Measurements from ENCODE around the gene CYB5R3.
"Not testable (repeated sequence)": the region's sequence is repeated elsewhere in the genome, so short reads cannot be mapped to it uniquely, and the experiment has no call there.

The CYB5R3 gene

GRCh38 chr22:42585096-42585495, 64.1 kb downstream of the CYB5R3 start:
- no peak overlapping the region for H3K4me3 ChIP-seq (ENCODE audit: insufficient read depth, low read depth, low read length, poor library complexity, severe bottlenecking)
- peaks cover 5% of the 10 kb centered on the region for H3K4me1 ChIP-seq (ENCODE audit: control insufficient read depth, insufficient read depth, low read length, poor library complexity, severe bottlenecking)
- no peaks in the 10 kb centered on the region for H3K9me3 ChIP-seq (ENCODE audit: control insufficient read depth, low read length)
- DNase-seq: no peak
- peaks cover 56% of the 10 kb centered on the region for H3K36me3 ChIP-seq (ENCODE audit: control insufficient read depth, insufficient read depth, low read length)
- no peak overlapping the region for H3K27ac ChIP-seq (ENCODE audit: insufficient read depth, low read length, poor library complexity, severe bottlenecking)
- H3K27me3 ChIP-seq (replicated peaks; ENCODE audit: control insufficient read depth, insufficient read depth, low read length, poor library complexity, severe bottlenecking): no peaks in the 10 kb centered on the region

- Histone ChIP-seq H3K9me3 (ENCODE audit: control insufficient read depth, low read length) (no peaks in the 10 kb centered on the region), H3K4me1 (ENCODE audit: control insufficient read depth, insufficient read depth, low read length, poor library complexity, severe bottlenecking) (peaks cover 5% of the 10 kb centered on the region), H3K36me3 (ENCODE audit: control insufficient read depth, insufficient read depth, low read length) (peaks cover 50% of the 10 kb centered on the region), H3K27ac (ENCODE audit: insufficient read depth, low read length, poor library complexity, severe bottlenecking) (no peak overlapping the region), H3K4me3 (ENCODE audit: insufficient read depth, low read depth, low read length, poor library complexity, severe bottlenecking) (no peak overlapping the region), H3K27me3 (replicated peaks; ENCODE audit: control insufficient read depth, insufficient read depth, low read length, poor library complexity, severe bottlenecking) (no peaks in the 10 kb centered on the region)
- no peak for DNase-seq
Observed at GRCh38 chr22:42584364-42584940, 64.7 kb downstream of the CYB5R3 start.

- Histone ChIP-seq H3K27ac (ENCODE audit: insufficient read depth, low read length, poor library complexity, severe bottlenecking) (no peak overlapping the region), H3K27me3 (replicated peaks; ENCODE audit: control insufficient read depth, insufficient read depth, low read length, poor library complexity, severe bottlenecking) (no peaks in the 10 kb centered on the region), H3K36me3 (ENCODE audit: control insufficient read depth, insufficient read depth, low read length) (peaks cover 49% of the 10 kb centered on the region), H3K9me3 (ENCODE audit: control insufficient read depth, low read length) (no peaks in the 10 kb centered on the region), H3K4me1 (ENCODE audit: control insufficient read depth, insufficient read depth, low read length, poor library complexity, severe bottlenecking) (peaks cover 5% of the 10 kb centered on the region), H3K4me3 (ENCODE audit: insufficient read depth, low read depth, low read length, poor library complexity, severe bottlenecking) (no peak overlapping the region)
- no peak for DNase-seq
Observed at GRCh38 chr22:42582987-42583386, 66.2 kb downstream of the CYB5R3 start.

GRCh38 chr22:42581762-42582716, 67.2 kb downstream of the CYB5R3 start:
- H3K4me1 ChIP-seq (ENCODE audit: control insufficient read depth, insufficient read depth, low read length, poor library complexity, severe bottlenecking): peaks cover 5% of the 10 kb centered on the region
- peaks cover 44% of the 10 kb centered on the region for H3K36me3 ChIP-seq (ENCODE audit: control insufficient read depth, insufficient read depth, low read length)
- H3K27ac ChIP-seq (ENCODE audit: insufficient read depth, low read length, poor library complexity, severe bottlenecking): peak overlapping the region; percentile 57
- H3K27me3 ChIP-seq (replicated peaks; ENCODE audit: control insufficient read depth, insufficient read depth, low read length, poor library complexity, severe bottlenecking): no peaks in the 10 kb centered on the region
- H3K4me3 ChIP-seq (ENCODE audit: insufficient read depth, low read depth, low read length, poor library complexity, severe bottlenecking): peak overlapping the region; percentile 73
- peak; percentile 66 to 73 (median 70) for DNase-seq
- H3K9me3 ChIP-seq (ENCODE audit: control insufficient read depth, low read length): no peaks in the 10 kb centered on the region

- H3K9me3 ChIP-seq (ENCODE audit: control insufficient read depth, low read length); H3K27me3 ChIP-seq (replicated peaks; ENCODE audit: control insufficient read depth, insufficient read depth, low read length, poor library complexity, severe bottlenecking); DNase-seq; H3K4me1 ChIP-seq (ENCODE audit: control insufficient read depth, insufficient read depth, low read length, poor library complexity, severe bottlenecking): not testable (repeated sequence)
- H3K4me3 ChIP-seq (ENCODE audit: insufficient read depth, low read depth, low read length, poor library complexity, severe bottlenecking): peak overlapping the region; percentile 73
- peaks cover 38% of the 10 kb centered on the region for H3K36me3 ChIP-seq (ENCODE audit: control insufficient read depth, insufficient read depth, low read length)
- H3K27ac ChIP-seq (ENCODE audit: insufficient read depth, low read length, poor library complexity, severe bottlenecking): peak overlapping the region; percentile 57
Observed at GRCh38 chr22:42581194-42581761, 67.9 kb downstream of the CYB5R3 start.

GRCh38 chr22:42580040-42580439, 69.2 kb downstream of the CYB5R3 start:
- not testable (repeated sequence) for H3K27ac ChIP-seq (ENCODE audit: insufficient read depth, low read length, poor library complexity, severe bottlenecking); DNase-seq; H3K4me1 ChIP-seq (ENCODE audit: control insufficient read depth, insufficient read depth, low read length, poor library complexity, severe bottlenecking); H3K27me3 ChIP-seq (replicated peaks; ENCODE audit: control insufficient read depth, insufficient read depth, low read length, poor library complexity, severe bottlenecking); H3K4me3 ChIP-seq (ENCODE audit: insufficient read depth, low read depth, low read length, poor library complexity, severe bottlenecking); H3K9me3 ChIP-seq (ENCODE audit: control insufficient read depth, low read length)
- peaks cover 25% of the 10 kb centered on the region for H3K36me3 ChIP-seq (ENCODE audit: control insufficient read depth, insufficient read depth, low read length)

GRCh38 chr22:42577623-42578240, 71.5 kb downstream of the CYB5R3 start:
- Histone ChIP-seq H3K4me1 (ENCODE audit: control insufficient read depth, insufficient read depth, low read length, poor library complexity, severe bottlenecking) (peaks cover 5% of the 10 kb centered on the region), H3K27ac (ENCODE audit: insufficient read depth, low read length, poor library complexity, severe bottlenecking) (no peak overlapping the region), H3K27me3 (replicated peaks; ENCODE audit: control insufficient read depth, insufficient read depth, low read length, poor library complexity, severe bottlenecking) (no peaks in the 10 kb centered on the region), H3K4me3 (ENCODE audit: insufficient read depth, low read depth, low read length, poor library complexity, severe bottlenecking) (no peak overlapping the region), H3K9me3 (ENCODE audit: control insufficient read depth, low read length) (no peaks in the 10 kb centered on the region), H3K36me3 (ENCODE audit: control insufficient read depth, insufficient read depth, low read length) (peaks cover 18% of the 10 kb centered on the region)
- DNase-seq: no peak

GRCh38 chr22:42577141-42577540, 72.1 kb downstream of the CYB5R3 start:
- peaks cover 18% of the 10 kb centered on the region for H3K36me3 ChIP-seq (ENCODE audit: control insufficient read depth, insufficient read depth, low read length)
- H3K27me3 ChIP-seq (replicated peaks; ENCODE audit: control insufficient read depth, insufficient read depth, low read length, poor library complexity, severe bottlenecking); H3K4me1 ChIP-seq (ENCODE audit: control insufficient read depth, insufficient read depth, low read length, poor library complexity, severe bottlenecking); H3K9me3 ChIP-seq (ENCODE audit: control insufficient read depth, low read length); H3K27ac ChIP-seq (ENCODE audit: insufficient read depth, low read length, poor library complexity, severe bottlenecking); DNase-seq; H3K4me3 ChIP-seq (ENCODE audit: insufficient read depth, low read depth, low read length, poor library complexity, severe bottlenecking): not testable (repeated sequence)

GRCh38 chr22:42575996-42576574, 73.1 kb downstream of the CYB5R3 start:
- not testable (repeated sequence) for H3K4me3 ChIP-seq (ENCODE audit: insufficient read depth, low read depth, low read length, poor library complexity, severe bottlenecking); DNase-seq; H3K27me3 ChIP-seq (replicated peaks; ENCODE audit: control insufficient read depth, insufficient read depth, low read length, poor library complexity, severe bottlenecking); H3K27ac ChIP-seq (ENCODE audit: insufficient read depth, low read length, poor library complexity, severe bottlenecking); H3K9me3 ChIP-seq (ENCODE audit: control insufficient read depth, low read length); H3K4me1 ChIP-seq (ENCODE audit: control insufficient read depth, insufficient read depth, low read length, poor library complexity, severe bottlenecking)
- H3K36me3 ChIP-seq (ENCODE audit: control insufficient read depth, insufficient read depth, low read length): peaks cover 18% of the 10 kb centered on the region
